Esophagus muscularis mucosa (tissue), 4 donors: Measurements from ENCODE around the gene NLRP10. TPM values are rescaled to one million over a fixed set of nuclear protein-coding genes. Genes with fewer than 3 reads are reported as not detected.

Experiments used
- DNase-seq: peaks from one replicate; pipeline ENCODE4 v3.0.0-alpha.2; 2017; ENCODE audit errors: extremely low spot score
- H3K27ac ChIP-seq, 4 donors: fragments of 200-600 bp; sonication (generic); replicated peaks in 1 of 4; 1 replicate in 3 of 4; 2 replicates in 1 of 4; pipeline ENCODE4 v1.5.1; 2016 to 2019; ENCODE audit warnings: mild to moderate bottlenecking in 1 of 4
- H3K27me3 ChIP-seq, 4 donors: fragments of 200-600 bp; sonication (generic); one replicate each; pipeline versions ENCODE4 v1.5.1 to v1.6.0; 2016 to 2019
- H3K36me3 ChIP-seq, 4 donors: fragments of 200-600 bp; sonication (generic); one replicate each; pipeline ENCODE4 v1.5.1; 2016 to 2019
- H3K4me1 ChIP-seq, 4 donors: fragments of 200-600 bp; sonication (generic); one replicate each; pipeline ENCODE4 v1.5.1; 2016 to 2019
- H3K4me3 ChIP-seq, 4 donors: fragments of 200-600 bp; sonication (generic); 1 replicate in 2 of 4; 2 replicates in 2 of 4; pipeline ENCODE4 v1.5.1; 2016 to 2019; ENCODE audit warnings: mild to moderate bottlenecking in 4 of 4, moderate library complexity in 1 of 4
- H3K9me3 ChIP-seq, 4 donors: fragments of 200-600 bp; sonication (generic); 1 replicate in 3 of 4; 2 replicates in 1 of 4; pipeline ENCODE4 v1.5.1; 2016 to 2019
- CTCF ChIP-seq, 3 experiments: fragments of 200-600 bp in 2 of 3; fragments of 450-650 bp in 1 of 3; sonication (generic) in 2 of 3; IDR thresholded peaks; one replicate each; pipeline ENCODE4 v1.5.1; 2017 to 2019; ENCODE audit warnings: antibody characterized with exemption in 3 of 3, mild to moderate bottlenecking in 2 of 3, moderate library complexity in 1 of 3
- EP300 ChIP-seq: sonication (generic); formaldehyde crosslinking; IDR thresholded peaks from one replicate; pipeline ENCODE4 v1.6.1; 2017; ENCODE audit warnings: antibody characterized with exemption
- POLR2A ChIP-seq: fragments of 450-650 bp; IDR thresholded peaks from one replicate; pipeline ENCODE4 v1.6.1; 2017; ENCODE audit warnings: antibody characterized with exemption, moderate library complexity, mild to moderate bottlenecking, low read depth
- POLR2AphosphoS5 ChIP-seq, 2 donors: sonication (generic); formaldehyde crosslinking; IDR thresholded peaks; one replicate each; pipeline ENCODE4 v1.6.1; 2017; ENCODE audit warnings: antibody characterized with exemption in 2 of 2
- WGBS: methylation state at CpG from one replicate; pipeline ENCODE4 v1.1.5; 2018; 5-methylcytosine and 5-hydroxymethylcytosine counted together
- intact Hi-C: fragments of 100-400 bp; cut with DNase I; formaldehyde crosslinking; loops from one replicate; pipeline ENCODE4 v1.15.1; 2023
- small RNA-seq, 3 donors: library from RNA; depleted of rRNA; stranded (forward); fragments of <200 nt; gene quantifications; one replicate each; pipeline ENCODE3, GENCODE V24; 2016
- total RNA-seq, 4 donors: library from RNA; depleted of rRNA; stranded (reverse); fragments of >200 nt; gene quantifications; one replicate each; pipeline versions ENCODE4 v1.1.0 to v1.2.1, GENCODE V29; 2016

NLRP10 gene
- total RNA-seq, 4 donors from 2014 or later = not detected

GRCh38 chr11:7931168-7931567 is 34.1 kb downstream of the NLRP10 start, which contains the start of gene OR10A6:
TSS of gene OR10A6 (minus strand) at chr11:7931268. CDS start at chr11:7928662, 2,606 bp downstream.
- Histone ChIP-seq H3K4me1 (no peaks in the 10 kb centered on the region), H3K9me3 (no peaks in the 10 kb centered on the region), H3K36me3 (no peaks in the 10 kb centered on the region), H3K27me3 (peaks cover 0 to 6% (median 0%) of the 10 kb centered on the region in 4 donors), H3K4me3 (no peak within 1 kb of the TSS), H3K27ac (no peak within 1 kb of the TSS)
- 81% methylated on average over 4 of the region's 4 CpGs for WGBS
- DNase-seq = no peak
- no peak for TF ChIP-seq POLR2A
- TF ChIP-seq EP300 = no peak
- TF ChIP-seq CTCF (IDR thresholded peaks at IDR 0.05) = no peak
- TF ChIP-seq POLR2AphosphoS5 (IDR thresholded peaks at IDR 0.05) = no peak
- intact Hi-C loops = no loop called here

GRCh38 chr11:7927635-7928034 is 37.6 kb downstream of the NLRP10 start:
- no peak overlapping the region for H3K27ac ChIP-seq
- no peak for TF ChIP-seq EP300
- no peak for TF ChIP-seq CTCF (IDR thresholded peaks at IDR 0.05)
- no peak for TF ChIP-seq POLR2AphosphoS5 (IDR thresholded peaks at IDR 0.05)
- no peak for TF ChIP-seq POLR2A
- no peak for DNase-seq
- WGBS = 80% methylated on average over 6 of the region's 6 CpGs
- H3K4me1 ChIP-seq = no peaks in the 10 kb centered on the region
- no peaks in the 10 kb centered on the region for H3K9me3 ChIP-seq
- no peak overlapping the region for H3K4me3 ChIP-seq
- H3K36me3 ChIP-seq = no peaks in the 10 kb centered on the region
- H3K27me3 ChIP-seq = peaks cover 0 to 12% (median 0%) of the 10 kb centered on the region in 4 donors
- intact Hi-C loops = no loop called here

GRCh38 chr11:7924536-7924935 is 40.7 kb downstream of the NLRP10 start:
- no peak overlapping the region for H3K4me3 ChIP-seq
- DNase-seq = no peak
- H3K27me3 ChIP-seq = peaks cover 0 to 12% (median 0%) of the 10 kb centered on the region in 4 donors
- WGBS = 54% methylated on average over 2 of the region's 2 CpGs
- H3K4me1 ChIP-seq = no peaks in the 10 kb centered on the region
- no peaks in the 10 kb centered on the region for H3K36me3 ChIP-seq
- no peak for TF ChIP-seq CTCF (IDR thresholded peaks at IDR 0.05)
- no peak for TF ChIP-seq POLR2AphosphoS5 (IDR thresholded peaks at IDR 0.05)
- no peak for TF ChIP-seq EP300
- TF ChIP-seq POLR2A = no peak
- no peak overlapping the region for H3K27ac ChIP-seq
- intact Hi-C loops = no loop called here
- no peaks in the 10 kb centered on the region for H3K9me3 ChIP-seq

GRCh38 chr11:7918141-7918540 is 47.1 kb downstream of the NLRP10 start:
- 82% methylated on average over 2 of the region's 2 CpGs for whole genome bisulfite sequencing
- Histone ChIP-seq H3K4me3 (no peak overlapping the region), H3K4me1 (no peaks in the 10 kb centered on the region), H3K27me3 (no peaks in the 10 kb centered on the region), H3K27ac (no peak overlapping the region), H3K36me3 (no peaks in the 10 kb centered on the region), H3K9me3 (no peaks in the 10 kb centered on the region)
- intact Hi-C loops = no loop called here
- DNase-seq = no peak
- TF ChIP-seq CTCF (IDR thresholded peaks at IDR 0.05) (no peak), EP300 (no peak), POLR2AphosphoS5 (IDR thresholded peaks at IDR 0.05) (no peak), POLR2A (no peak)

Small RNA genes lying within 50 kb of the gene (small RNA-seq; reads per million reads assigned to genes)
- gene COX6CP5 = 0 reads per million in 3 donors

Other genes starting within 250 kb of the NLRP10 start
- not detected for gene OR5P2, start 168.5 kb downstream of the NLRP10 start, total RNA-seq
- gene OR5P3, start 134.6 kb downstream of the NLRP10 start, total RNA-seq = not detected
- gene OR10A6, start 34.2 kb downstream of the NLRP10 start, total RNA-seq = not detected
- not detected for gene OR10A3, start 23.7 kb downstream of the NLRP10 start, total RNA-seq
- gene EIF3F, start 21.9 kb upstream of the NLRP10 start, total RNA-seq = 100 to 1,000 TPM; 181 to 447 (median 313) TPM
- 10 to 100 TPM in 2 of 4 donors, 1 to 10 TPM in 2; 8.3 to 18.3 (median 12.1) TPM for gene TUB, start 115.8 kb upstream of the NLRP10 start, total RNA-seq
- gene RIC3, start 203.6 kb upstream of the NLRP10 start, total RNA-seq = 10 to 100 TPM; 12.8 to 19.9 (median 17.1) TPM